GM20000 (cell line): ENCODE results near the gene CASK.

ENCODE experiments used
- DNase-seq: peaks from one replicate; pipeline ENCODE4 v3.0.0; 2012; ENCODE audit warnings: low spot score
- CTCF ChIP-seq: IDR thresholded peaks from 2 replicates; pipeline ENCODE4 v1.5.1; 2012; ENCODE audit warnings: mild to moderate bottlenecking, control low read depth; ENCODE audit errors: extremely low read depth, missing control alignments

CASK gene

GRCh38 chrX:41808047-41808446 is 115.3 kb downstream of the CASK start:
- TF ChIP-seq CTCF = no peak

DNA sequence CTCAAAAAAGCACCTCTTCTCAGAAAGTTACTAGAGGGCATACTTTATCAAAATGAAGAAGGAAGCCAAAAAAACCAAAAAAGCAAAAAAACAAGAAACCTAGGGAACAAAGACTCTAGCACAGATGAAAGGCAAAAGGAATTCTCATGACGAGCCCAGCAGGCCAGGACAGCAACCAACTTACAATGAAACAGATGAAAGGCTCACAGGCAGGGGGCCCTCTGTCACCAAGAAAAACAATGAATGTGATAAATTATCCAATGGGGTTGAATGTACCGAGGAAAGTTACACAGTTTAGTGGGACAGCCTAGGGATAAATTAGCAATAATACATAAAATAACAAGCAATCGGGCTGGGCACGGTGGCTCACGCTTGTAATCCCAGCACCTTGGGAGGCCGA is 120.4 kb downstream of the CASK start:
- no peak for TF ChIP-seq CTCF
- no peak for DNase-seq

More at GRCh38 chrX:41808047-41808446, 115.3 kb downstream of the CASK start:
- DNase-seq = no peak

DNA sequence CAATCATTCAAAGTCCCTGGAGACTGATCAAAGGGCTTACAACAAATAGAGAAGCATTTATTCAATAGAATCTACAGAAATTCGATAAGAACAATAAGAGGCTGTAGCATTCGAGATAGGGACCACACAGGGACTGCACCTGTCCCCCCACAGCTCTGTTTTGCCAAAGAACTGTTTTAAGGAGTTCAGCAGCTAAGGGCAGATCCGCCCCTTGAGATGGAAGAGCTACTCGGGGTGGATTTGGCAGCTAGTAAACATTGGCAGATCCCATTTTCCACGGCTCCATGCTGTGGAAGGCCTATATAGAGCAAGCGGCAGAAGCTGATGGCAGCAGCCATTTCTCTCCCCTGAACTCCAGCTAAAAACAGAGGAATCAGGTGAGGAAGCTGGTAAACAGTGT is 123.7 kb downstream of the CASK start:
- no peak for DNase-seq
- no peak for TF ChIP-seq CTCF

DNA sequence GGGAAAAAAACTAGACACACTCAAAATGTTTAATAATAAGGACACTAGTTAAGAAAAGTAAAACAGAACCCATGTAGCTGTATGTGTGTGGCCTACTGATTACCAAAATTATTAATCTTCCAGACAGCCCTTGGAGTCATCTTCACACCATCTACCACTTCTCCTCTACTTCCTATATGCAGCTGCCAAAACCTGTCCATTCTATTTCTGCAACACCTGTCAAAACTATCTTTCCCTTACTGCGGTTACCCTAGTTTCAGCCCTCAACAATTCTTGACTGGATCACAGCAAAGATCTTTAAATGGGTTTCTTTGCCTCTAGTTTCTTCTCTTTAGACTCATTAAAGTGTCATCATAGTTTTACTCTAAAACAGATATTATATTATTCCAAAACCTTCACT is 126.8 kb downstream of the CASK start:
- no peak for TF ChIP-seq CTCF
- DNase-seq = no peak

- no peak for DNase-seq
- no peak for TF ChIP-seq CTCF
These were observed 127.3 kb downstream of the CASK start for GRCh38 chrX:41796046-41796445.

DNA sequence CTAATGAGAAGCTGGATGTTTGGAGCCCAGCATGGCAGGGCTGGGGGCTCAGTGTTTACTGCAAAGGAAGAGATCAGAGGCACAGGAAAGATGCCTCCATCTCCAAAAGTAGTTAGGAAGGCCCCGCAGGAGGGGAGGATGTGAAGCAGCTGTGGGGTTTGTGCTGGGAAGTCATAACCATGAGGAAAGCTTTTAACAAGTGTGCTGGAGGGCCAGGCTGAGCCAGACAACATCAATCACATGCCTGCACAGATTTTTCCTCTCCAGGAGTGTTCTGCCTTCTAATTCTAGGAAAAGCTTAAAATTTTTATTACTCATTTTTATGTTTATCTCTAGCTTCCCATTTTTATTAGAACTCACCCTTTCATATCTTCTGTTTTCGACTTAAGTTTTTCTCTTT is 134.0 kb downstream of the CASK start:
- no peak for DNase-seq
- no peak for TF ChIP-seq CTCF

GRCh38 chrX:41785685-41786084 is 137.7 kb downstream of the CASK start:
- DNase-seq = no peak

More at GRCh38 chrX:41785685-41786084, 137.7 kb downstream of the CASK start:
- no peak for TF ChIP-seq CTCF
